ENCODE results near the gene C6orf120. TPM values are rescaled to one million over a fixed set of nuclear protein-coding genes. Genes with fewer than 3 reads are reported as not detected.

The C6orf120 gene
- total and polyA plus RNA-seq, 2 of the 13 experiments (the other 11 are each of a cell fraction or from before 2014, with no cell fraction given): 21.7 to 29.9 TPM

- TF ChIP-seq ZNF280B (CRISPR knock-in tag; IDR thresholded peaks at IDR 0.05; ENCODE audit: borderline replicate concordance) (no peak), ZNF703 (CRISPR knock-in tag; IDR thresholded peaks at IDR 0.05; ENCODE audit: borderline replicate concordance) (0 out of 2 replicates have a peak, but pooled peaks have one; percentile 23), ZFP37 (CRISPR knock-in tag; IDR thresholded peaks at IDR 0.05; ENCODE audit: borderline replicate concordance) (no peak), ZNF660 (CRISPR knock-in tag; IDR thresholded peaks at IDR 0.05; ENCODE audit: borderline replicate concordance, low read depth) (no peak), ZFP36 (IDR thresholded peaks at IDR 0.05; ENCODE audit: borderline replicate concordance, low read depth, low read length, partially characterized antibody) (no peak), HNRNPK (IDR thresholded peaks at IDR 0.05; ENCODE audit: low read depth, low read length, poor library complexity, severe bottlenecking) (no peak), ZC3H4 (CRISPR knock-in tag; IDR thresholded peaks at IDR 0.05; ENCODE audit: borderline replicate concordance) (no peak), ZNF230 (CRISPR knock-in tag; IDR thresholded peaks at IDR 0.05) (no peak), GPN1 (CRISPR knock-in tag; IDR thresholded peaks at IDR 0.05; ENCODE audit: borderline replicate concordance) (no peak; the same call in 1 of the 2 replicates), ONECUT2 (CRISPR knock-in tag; IDR thresholded peaks at IDR 0.05) (no peak), MAFK (conservative IDR thresholded peaks at IDR 0.05 in 1 of 2, IDR thresholded peaks at IDR 0.05 in 1 of 2; ENCODE audit: low read length in 2 of 2) (no peak), HOXA5 (CRISPR knock-in tag; IDR thresholded peaks at IDR 0.05) (no peak), CREB3 (CRISPR knock-in tag; IDR thresholded peaks at IDR 0.05) (no peak), HNF4A (CRISPR knock-in tag; IDR thresholded peaks at IDR 0.05) (no peak), ZNF318 (CRISPR knock-in tag; IDR thresholded peaks at IDR 0.05) (0 out of 2 replicates have a peak, but pooled peaks have one; percentile 17), ZSCAN12 (CRISPR knock-in tag; IDR thresholded peaks at IDR 0.05) (no peak), ZNF234 (CRISPR knock-in tag; conservative IDR thresholded peaks at IDR 0.05) (no peak; the same call in 1 of the 2 replicates)
Measured at GRCh38 chr6:169701311-169701953, 494 bp upstream of the C6orf120 start (continued).
